GM10266 (cell line): ENCODE results near the gene PRC1.
A peak's percentile ranks its signal among the peaks of the same experiment; 100 is the strongest.

Experiments used
- DNase-seq: peaks from one replicate; pipeline ENCODE4 v3.0.0; 2012; ENCODE audit errors: extremely low spot score
- TF ChIP-seq, protein P1 (sequence below): IDR thresholded peaks from 2 replicates; pipeline ENCODE4 v1.5.1; 2012; ENCODE audit warnings: mild to moderate bottlenecking, low read depth; ENCODE audit not compliant: control insufficient read depth, insufficient read depth; ENCODE audit errors: missing control alignments

PRC1 gene

DNA sequence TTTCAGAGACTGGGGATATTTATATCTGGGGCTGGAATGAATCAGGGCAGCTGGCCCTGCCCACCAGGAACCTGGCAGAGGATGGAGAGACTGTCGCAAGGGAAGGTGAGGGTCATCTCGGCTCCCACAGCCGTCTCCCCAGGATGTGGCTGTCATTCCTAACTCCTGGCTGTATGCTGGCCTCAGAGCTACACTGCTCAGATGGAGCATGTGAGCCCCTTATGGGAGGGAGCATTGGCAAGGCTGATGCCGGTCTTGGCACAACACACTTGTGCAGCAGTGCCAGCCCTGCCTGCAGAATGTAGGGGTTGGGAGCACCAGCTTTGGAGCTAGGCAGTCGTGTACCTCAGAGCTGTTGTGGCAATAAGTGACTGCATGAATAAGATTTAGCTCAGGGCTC is 34.4 kb downstream of the PRC1 start:
- TF ChIP-seq, protein P1, sequence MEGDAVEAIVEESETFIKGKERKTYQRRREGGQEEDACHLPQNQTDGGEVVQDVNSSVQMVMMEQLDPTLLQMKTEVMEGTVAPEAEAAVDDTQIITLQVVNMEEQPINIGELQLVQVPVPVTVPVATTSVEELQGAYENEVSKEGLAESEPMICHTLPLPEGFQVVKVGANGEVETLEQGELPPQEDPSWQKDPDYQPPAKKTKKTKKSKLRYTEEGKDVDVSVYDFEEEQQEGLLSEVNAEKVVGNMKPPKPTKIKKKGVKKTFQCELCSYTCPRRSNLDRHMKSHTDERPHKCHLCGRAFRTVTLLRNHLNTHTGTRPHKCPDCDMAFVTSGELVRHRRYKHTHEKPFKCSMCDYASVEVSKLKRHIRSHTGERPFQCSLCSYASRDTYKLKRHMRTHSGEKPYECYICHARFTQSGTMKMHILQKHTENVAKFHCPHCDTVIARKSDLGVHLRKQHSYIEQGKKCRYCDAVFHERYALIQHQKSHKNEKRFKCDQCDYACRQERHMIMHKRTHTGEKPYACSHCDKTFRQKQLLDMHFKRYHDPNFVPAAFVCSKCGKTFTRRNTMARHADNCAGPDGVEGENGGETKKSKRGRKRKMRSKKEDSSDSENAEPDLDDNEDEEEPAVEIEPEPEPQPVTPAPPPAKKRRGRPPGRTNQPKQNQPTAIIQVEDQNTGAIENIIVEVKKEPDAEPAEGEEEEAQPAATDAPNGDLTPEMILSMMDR: no peak
- no peak for DNase-seq

DNA sequence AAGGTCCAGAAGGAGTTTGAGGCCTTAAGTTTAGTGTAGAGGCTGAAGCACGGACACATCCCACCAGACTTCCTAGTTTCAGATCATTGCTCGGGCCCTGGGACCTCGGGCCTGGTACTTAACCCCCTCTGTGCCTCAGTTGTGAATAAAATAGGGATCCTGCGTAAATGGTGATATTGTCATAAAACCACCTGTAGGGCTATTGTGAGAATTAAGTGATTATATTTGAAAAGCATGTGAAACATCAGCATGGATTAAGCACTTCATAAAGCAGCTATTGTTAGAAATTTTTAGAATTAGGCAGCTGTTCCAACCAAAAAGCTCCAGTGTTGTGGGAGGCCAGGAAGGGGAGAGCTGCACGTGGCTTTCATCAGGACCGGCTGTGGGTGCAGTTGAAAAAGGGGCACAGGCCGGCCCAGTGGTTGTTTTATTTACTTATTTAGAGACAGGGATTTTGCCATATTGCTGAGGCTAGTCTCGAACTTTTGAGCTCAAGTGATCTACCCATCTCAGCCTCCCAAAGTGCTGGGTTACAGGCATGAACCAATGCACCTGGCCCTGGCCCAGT is 35.2 kb downstream of the PRC1 start:
- DNase-seq: no peak
- TF ChIP-seq, protein P1: no peak

DNA sequence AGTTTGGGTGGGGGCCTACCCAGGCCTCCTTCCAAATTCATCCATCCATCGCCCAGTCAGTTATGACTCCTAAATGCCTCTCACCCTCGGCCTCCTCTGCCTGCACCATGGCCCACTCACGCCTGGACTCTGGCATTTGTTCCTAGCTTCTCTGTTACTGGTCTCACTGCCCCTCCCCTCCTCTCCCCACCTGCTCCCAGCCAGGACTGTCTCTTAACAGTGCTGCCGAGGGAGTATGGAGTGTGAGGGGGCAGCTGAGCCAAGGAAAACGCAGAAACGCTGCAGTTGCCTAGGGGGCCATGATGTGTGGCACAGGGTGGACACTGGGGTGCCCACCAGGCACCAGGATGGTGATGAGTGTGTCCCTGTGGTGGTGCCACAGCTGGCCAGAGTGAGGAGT is 36.5 kb downstream of the PRC1 start:
- DNase-seq: no peak
- TF ChIP-seq, protein P1: no peak

DNA sequence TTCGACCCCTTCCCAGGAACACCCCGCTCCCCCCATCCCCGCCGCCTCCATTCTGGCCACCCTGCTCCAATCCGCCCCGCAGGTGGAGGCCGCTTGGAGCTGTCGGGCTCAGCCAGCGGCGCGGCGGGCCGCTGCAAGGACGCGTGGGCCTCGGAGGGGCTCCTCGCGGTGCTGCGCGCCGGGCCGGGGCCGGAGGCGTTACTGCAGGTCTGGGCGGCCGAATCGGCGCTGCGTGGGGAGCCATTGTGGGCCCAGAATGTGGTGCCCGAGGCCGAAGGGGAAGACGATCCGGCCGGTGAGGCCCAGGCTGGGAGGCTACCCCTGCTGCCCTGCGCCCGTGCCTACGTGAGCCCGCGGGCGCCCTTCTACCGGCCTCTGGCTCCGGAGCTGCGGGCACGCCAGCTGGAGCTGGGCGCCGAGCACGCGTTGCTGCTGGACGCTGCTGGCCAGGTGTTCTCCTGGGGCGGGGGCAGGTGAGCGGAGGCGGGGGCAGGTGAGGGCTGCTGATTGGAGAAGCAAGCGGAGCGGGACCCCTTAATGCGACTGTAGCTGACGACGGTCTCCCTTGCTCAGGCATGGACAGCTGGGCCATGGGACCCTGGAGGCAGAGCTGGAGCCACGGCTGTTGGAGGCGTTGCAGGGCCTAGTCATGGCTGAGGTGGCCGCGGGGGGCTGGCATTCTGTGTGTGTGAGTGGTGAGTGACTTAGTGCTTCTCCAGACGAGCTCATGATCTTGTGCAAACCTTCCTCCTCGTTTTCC is 37.1 kb downstream of the PRC1 start:
- TF ChIP-seq, protein P1: no peak
- no peak for DNase-seq

DNA sequence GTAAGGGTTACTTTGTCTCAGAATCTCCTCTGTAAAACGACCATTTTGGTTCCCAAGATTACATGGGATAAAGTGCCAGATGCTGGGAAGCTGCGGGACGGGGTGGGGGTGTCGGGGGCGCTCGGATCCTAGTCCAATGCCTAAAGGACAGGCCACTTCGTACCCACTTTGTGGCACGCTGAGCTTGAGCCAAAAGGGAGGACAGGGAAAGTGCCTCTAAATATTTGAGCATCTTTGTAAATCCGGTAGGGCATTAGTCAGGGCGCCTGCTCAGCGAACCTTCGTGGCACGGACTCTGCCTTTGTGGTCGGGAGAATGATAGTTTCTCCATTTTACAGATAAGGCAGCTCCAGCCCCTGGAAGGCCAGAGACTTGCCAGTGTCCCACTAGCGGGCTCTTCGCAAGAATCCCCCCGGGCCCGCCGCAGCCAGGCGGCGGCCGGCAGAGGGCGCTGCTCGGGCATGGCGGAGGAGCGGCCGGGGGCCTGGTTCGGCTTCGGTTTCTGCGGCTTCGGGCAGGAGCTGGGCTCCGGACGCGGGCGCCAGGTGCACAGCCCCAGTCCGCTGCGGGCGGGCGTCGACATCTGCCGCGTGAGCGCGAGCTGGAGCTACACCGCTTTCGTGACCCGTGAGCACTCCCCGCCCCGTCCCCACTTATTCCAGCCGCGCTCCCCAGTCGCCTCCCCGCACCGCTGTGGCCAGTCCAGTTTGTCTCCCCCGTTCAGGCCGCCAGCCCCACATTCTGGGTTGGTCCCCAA is 37.9 kb downstream of the PRC1 start:
- DNase-seq: peak; percentile 92
- TF ChIP-seq, protein P1: peak; percentile 91

DNA sequence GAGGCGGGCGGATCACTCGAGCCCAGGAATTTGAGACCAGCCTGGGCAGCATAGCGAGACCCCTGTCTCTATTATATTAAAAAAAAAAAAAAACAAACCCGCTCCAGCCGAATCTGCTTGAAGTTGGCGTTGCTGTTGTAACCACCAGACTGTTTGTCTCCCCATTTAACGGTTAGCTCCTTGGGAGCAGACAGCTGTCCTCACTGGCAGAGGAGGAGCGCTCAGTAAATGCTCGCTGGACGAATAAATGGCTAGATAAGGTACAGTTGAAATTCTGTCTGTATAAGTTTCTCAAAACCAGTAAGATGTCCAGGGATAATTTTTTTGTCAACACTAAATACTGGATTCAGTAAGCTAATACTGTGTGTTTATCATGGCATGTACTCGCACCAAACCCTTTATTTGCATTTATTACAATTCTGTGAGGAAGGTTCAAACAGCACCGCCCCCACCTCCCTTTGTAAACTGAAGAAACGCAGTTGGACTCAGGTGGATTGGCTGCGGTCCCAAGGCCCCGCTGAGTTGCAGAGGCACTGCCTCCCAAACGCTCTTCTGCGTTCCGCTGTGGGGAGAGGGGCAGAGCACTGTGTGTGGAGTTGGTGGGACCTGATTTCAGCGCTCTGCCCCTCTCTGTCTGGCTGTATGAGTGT is 38.6 kb downstream of the PRC1 start:
- no peak for DNase-seq

More for the DNA sequence above, 38.6 kb downstream of the PRC1 start:
- TF ChIP-seq, protein P1: no peak
